Activated CD4-positive, alpha-beta memory T cell treated with anti-CD3 and anti-CD28 coated beads for 36 hours (primary cell): ENCODE results near the gene PDE6B. TPM values are rescaled to one million over a fixed set of nuclear protein-coding genes. Genes with fewer than 3 reads are reported as not detected.
"Not testable (repeated sequence)": the region's sequence is repeated elsewhere in the genome, so short reads cannot be mapped to it uniquely, and the experiment has no call there.

Experiments
- CTCF ChIA-PET: fragments of 350-600 bp; sonication (Branson Sonifier 250); formaldehyde crosslinking; loops from one replicate; lab custom pipeline; 2021; ENCODE audit warnings: antibody characterized with exemption, inconsistent platforms; lab: Charles Lee
- POLR2A ChIA-PET: fragments of 350-600 bp; sonication (Branson Sonifier 250); formaldehyde crosslinking; loops from one replicate; lab custom pipeline; 2021; ENCODE audit warnings: antibody characterized with exemption; lab: Charles Lee
- DNase-seq: peaks from one replicate; pipeline ENCODE4 v3.0.0-alpha.2; 2020
- H3K27ac Mint-ChIP-seq: one replicate; pipeline ENCODE4 v1.8.0; 2021; ENCODE audit warnings: mixed read lengths
- H3K27me3 Mint-ChIP-seq: one replicate; pipeline ENCODE4 v1.8.0; 2021; ENCODE audit warnings: mixed read lengths
- H3K36me3 Mint-ChIP-seq: one replicate; pipeline ENCODE4 v1.8.0; 2021; ENCODE audit warnings: mixed read lengths
- H3K4me1 Mint-ChIP-seq: one replicate; pipeline ENCODE4 v1.8.0; 2021; ENCODE audit warnings: low read depth, mixed read lengths
- H3K4me3 Mint-ChIP-seq: one replicate; pipeline ENCODE4 v1.8.0; 2021; ENCODE audit warnings: mild to moderate bottlenecking, mixed read lengths
- H3K9me3 Mint-ChIP-seq: one replicate; pipeline ENCODE4 v1.8.0; 2021; ENCODE audit warnings: mixed read lengths
- intact Hi-C: fragments of 100-400 bp; cut with micrococcal nuclease; formaldehyde crosslinking; loops from one replicate; pipeline ENCODE4 v1.15.1; 2023
- total RNA-seq, 2 experiments: library from RNA; stranded (reverse); gene quantifications; one replicate each; pipeline ENCODE4 v1.2.3, GENCODE V29; 2021

PDE6B gene
- total RNA-seq, 2 experiments from 2014 or later: 16.1 to 22.9 TPM

DNA sequence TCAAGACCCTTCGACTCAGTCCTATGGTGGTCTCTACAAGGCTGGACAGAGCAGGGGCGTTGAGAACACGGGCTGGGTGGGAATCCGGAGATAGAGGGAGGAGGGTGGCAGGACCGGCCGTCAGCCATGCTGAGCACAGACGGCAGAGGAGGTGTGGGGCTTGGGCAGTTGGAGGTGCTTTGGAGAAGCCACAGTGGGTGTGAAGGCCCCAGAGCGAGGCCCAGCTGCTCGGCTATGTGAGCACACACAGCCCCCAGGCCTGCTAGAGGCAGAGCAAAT lies 4.2 kb downstream of the PDE6B start:
- no peak for DNase-seq
- Mint-ChIP-seq H3K27ac (no peak overlapping the region), H3K4me3 (no peak overlapping the region), H3K4me1 (no peaks in the 10 kb centered on the region), H3K27me3 (no peaks in the 10 kb centered on the region), H3K36me3 (no peaks in the 10 kb centered on the region), H3K9me3 (peaks cover 13% of the 10 kb centered on the region)
- intact Hi-C loops: no loop called here
- ChIA-PET CTCF (no interaction called here), POLR2A (no interaction called here)

DNA sequence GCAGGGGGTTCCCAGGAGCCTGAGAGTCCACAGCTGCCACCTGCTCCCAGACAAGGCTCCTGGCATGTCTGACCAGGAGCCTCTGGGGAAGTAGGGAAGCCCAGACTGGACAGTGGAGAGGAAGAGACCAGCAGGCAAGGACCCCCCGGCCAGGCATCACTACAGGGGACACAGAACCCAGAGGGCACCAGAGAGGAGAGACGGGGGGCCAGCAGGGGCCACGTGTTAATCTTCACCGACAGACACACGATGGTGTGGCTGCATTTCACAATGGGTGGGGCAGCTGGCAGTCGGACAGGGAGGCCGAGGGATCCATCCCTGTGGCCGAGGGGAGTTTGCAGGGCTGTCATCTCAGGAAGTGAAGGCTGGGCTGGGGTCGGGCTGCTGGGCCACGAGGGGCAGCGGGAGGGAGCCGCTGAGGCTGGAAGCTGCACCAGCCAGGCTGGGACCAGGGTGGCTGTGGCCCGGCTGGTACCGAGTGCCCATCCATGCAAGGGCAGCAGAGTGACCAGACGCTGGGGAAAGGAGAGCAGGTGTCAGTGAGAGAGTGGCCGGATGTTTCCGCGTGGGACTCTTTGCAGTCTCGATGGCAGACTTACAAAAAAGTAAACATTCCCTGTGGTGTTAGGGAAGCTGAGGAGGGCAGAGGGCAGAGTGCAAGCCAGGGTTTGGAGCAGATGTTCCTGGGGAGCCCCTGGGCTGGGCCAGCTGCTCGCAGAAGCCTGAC lies 4.7 kb downstream of the PDE6B start:
- intact Hi-C loops: no loop called here
- ChIA-PET CTCF (interaction anchor here (0.7 kb wide), 1 partner anchor 385 kb away, joined by 4 read pairs; no protein-coding TSS in a partner anchor), POLR2A (no interaction called here)
- H3K27me3 Mint-ChIP-seq: no peaks in the 10 kb centered on the region
- H3K36me3 Mint-ChIP-seq: no peaks in the 10 kb centered on the region
- no peak overlapping the region for H3K4me3 Mint-ChIP-seq
- H3K9me3 Mint-ChIP-seq: peaks cover 13% of the 10 kb centered on the region
- no peak overlapping the region for H3K27ac Mint-ChIP-seq
- H3K4me1 Mint-ChIP-seq: no peaks in the 10 kb centered on the region
- no peak for DNase-seq

DNA sequence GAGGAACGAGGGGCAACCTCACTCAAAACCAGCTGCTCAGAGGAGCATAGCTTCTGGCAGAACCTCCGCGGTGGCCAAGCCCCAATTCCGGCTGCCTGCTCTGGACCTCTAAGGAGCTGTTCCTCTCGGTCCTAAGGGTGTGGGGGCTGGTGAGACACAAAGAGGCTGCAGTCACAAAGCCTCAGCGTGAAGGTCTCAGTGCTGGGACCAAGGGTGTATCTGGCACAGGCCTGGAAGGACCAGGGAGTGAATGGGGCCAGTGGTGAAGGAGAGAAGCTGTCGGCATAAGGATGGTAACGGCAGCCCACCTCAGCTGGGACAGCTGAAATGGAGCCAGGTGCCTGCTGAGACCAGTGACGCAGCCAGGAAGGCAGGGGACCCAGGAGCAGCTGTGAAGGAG lies 5.3 kb downstream of the PDE6B start:
- intact Hi-C loops: no loop called here
- Mint-ChIP-seq H3K36me3 (no peaks in the 10 kb centered on the region), H3K4me3 (no peak overlapping the region), H3K4me1 (no peaks in the 10 kb centered on the region), H3K27ac (no peak overlapping the region), H3K9me3 (peaks cover 13% of the 10 kb centered on the region), H3K27me3 (no peaks in the 10 kb centered on the region)
- no peak for DNase-seq
- ChIA-PET POLR2A (no interaction called here), CTCF (interaction anchor here (0.7 kb wide), 1 partner anchor 386 kb away, joined by 4 read pairs; no protein-coding TSS in a partner anchor)

DNA sequence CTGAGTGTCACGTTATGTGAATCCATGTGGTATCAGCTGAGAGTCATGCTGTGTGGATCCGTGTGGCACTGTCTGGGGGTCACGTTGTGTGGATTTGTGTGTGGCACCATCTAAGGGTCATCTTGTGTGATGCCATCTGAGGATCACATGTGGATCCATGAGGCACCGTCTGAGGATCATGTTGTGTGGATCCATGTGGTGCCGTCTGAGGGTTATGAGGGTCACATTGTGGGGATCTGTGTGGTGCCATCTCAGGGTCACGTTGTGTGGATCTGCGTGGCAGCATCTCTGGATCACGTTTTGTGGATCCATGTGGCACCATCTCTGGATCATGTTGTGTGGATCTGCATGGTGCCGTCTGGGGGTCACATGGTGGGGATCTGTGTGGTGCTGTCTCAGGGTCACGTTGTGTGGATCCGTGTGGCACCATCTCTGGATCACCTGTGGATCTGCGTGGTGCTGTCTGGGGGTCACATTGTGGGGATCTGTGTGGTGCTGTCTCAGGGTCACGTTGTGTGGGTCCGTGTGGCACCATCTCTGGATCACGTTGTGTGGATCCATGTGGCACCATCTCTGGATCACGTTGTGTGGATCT lies 6.9 kb downstream of the PDE6B start:
- Mint-ChIP-seq H3K27ac (no peak overlapping the region), H3K27me3 (no peaks in the 10 kb centered on the region), H3K9me3 (peaks cover 13% of the 10 kb centered on the region), H3K36me3 (no peaks in the 10 kb centered on the region), H3K4me1 (no peaks in the 10 kb centered on the region), H3K4me3 (no peak overlapping the region)
- no peak for DNase-seq
- intact Hi-C loops: no loop called here
- ChIA-PET POLR2A (no interaction called here), CTCF (no interaction called here)

DNA sequence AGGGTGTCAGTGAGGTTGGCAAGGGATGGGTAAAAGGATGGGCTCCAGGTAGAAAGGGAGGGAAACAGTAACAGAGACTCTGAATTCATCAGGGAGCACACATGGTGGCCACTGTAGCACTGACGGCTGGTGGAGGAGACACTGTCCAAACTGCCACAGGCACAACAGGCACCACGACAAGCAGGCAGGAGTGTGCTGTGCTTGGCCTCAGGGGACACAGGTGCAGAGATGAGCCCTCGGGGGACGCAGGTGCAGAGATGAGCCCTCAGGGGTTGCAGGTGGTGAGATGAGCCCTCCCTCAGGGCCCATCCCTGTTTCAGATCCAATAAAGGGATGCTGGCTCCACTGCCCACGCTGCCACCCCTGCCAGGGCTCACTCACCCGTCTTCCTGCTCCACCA lies 7.6 kb downstream of the PDE6B start:
- DNase-seq: no peak
- peaks cover 13% of the 10 kb centered on the region for H3K9me3 Mint-ChIP-seq
- no peak overlapping the region for H3K4me3 Mint-ChIP-seq
- ChIA-PET POLR2A (no interaction called here), CTCF (no interaction called here)
- no peaks in the 10 kb centered on the region for H3K36me3 Mint-ChIP-seq
- H3K27ac Mint-ChIP-seq: no peak overlapping the region
- intact Hi-C loops: no loop called here
- H3K27me3 Mint-ChIP-seq: no peaks in the 10 kb centered on the region
- no peaks in the 10 kb centered on the region for H3K4me1 Mint-ChIP-seq

DNA sequence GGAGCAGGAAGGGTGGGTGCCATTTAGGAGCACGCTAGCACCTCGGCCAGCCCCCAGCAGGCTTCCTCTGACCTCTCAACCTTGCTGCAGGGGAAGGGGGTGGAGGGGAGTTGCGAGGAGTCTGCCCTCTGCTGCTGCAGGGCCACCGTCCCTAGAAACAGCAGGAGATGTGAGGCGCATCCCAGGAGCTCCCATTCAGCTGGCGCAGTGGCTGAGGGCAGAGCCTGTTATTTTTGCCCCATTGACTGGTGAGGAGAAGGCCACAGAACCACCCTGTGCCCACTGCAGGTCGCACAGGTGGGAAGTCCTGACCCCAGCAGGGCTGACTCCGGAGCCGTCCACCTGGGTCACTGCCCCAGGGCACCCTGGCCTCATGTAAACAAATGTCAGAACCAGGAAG lies 8.0 kb downstream of the PDE6B start:
- Mint-ChIP-seq H3K27me3 (no peaks in the 10 kb centered on the region), H3K4me3 (no peak overlapping the region), H3K27ac (no peak overlapping the region), H3K36me3 (no peaks in the 10 kb centered on the region), H3K9me3 (peaks cover 13% of the 10 kb centered on the region), H3K4me1 (no peaks in the 10 kb centered on the region)
- POLR2A ChIA-PET: no interaction called here
- CTCF ChIA-PET: no interaction called here
- DNase-seq: no peak
- intact Hi-C loops: no loop called here

DNA sequence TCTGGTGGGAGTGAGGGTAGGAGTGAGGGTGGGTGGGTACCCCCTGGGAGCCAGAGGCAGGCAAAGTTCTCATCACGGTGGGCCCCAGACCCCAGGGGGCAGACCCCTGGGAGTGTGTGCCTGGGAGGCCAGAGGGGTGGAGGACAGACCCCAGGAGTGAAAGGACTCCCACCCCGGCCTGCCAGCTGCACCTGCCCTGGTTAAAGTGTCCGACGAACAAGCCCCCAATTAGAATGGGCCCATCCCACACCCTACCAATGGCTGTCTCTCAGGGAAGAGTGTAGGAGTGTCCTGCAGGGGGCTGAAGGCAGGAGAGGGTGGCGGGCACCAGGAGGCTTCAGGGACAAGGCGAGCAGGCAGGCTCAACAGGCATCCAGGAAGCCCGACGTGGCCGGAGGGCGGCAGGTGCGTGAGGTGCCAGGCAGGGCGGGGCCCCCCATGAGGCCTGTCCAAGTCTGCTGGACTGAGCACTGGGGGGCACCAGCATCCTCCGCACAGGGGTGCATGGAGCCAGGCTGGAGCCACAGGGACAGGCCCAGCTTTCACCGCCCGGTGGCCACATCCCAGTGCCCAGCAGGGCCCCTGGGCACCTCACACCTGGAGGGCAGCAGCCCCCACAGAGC lies 8.7 kb downstream of the PDE6B start:
- POLR2A ChIA-PET: no interaction called here
- H3K36me3 Mint-ChIP-seq: no peaks in the 10 kb centered on the region
- peaks cover 13% of the 10 kb centered on the region for H3K9me3 Mint-ChIP-seq
- H3K27me3 Mint-ChIP-seq: peaks cover 3% of the 10 kb centered on the region
- H3K4me3 Mint-ChIP-seq: no peak overlapping the region
- no peaks in the 10 kb centered on the region for H3K4me1 Mint-ChIP-seq
- intact Hi-C loops: no loop called here
- no peak overlapping the region for H3K27ac Mint-ChIP-seq
- CTCF ChIA-PET: no interaction called here
- no peak for DNase-seq

DNA sequence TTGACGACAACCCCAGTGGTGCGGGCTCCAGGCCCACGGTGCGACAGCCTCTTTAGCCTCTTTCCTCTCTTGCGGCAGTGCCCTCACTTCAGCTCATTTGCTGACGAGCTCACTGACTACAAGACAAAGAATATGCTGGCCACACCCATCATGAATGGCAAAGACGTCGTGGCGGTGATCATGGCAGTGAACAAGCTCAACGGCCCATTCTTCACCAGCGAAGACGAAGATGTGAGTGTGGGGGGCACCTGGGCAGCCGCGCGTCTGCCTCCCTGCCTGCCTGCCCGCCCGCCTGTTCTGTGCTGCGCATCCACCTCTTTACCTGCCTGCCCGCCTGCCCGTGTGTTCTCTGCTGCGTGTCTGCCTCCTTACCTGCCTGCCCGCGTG lies 9.2 kb downstream of the PDE6B start:
- POLR2A ChIA-PET: no interaction called here
- Mint-ChIP-seq H3K4me1 (no peaks in the 10 kb centered on the region), H3K27ac (no peak overlapping the region), H3K27me3 (peaks cover 5% of the 10 kb centered on the region), H3K4me3 (no peak overlapping the region), H3K9me3 (peaks cover 13% of the 10 kb centered on the region), H3K36me3 (no peaks in the 10 kb centered on the region)
- intact Hi-C loops: no loop called here
- CTCF ChIA-PET: no interaction called here
- no peak for DNase-seq

DNA sequence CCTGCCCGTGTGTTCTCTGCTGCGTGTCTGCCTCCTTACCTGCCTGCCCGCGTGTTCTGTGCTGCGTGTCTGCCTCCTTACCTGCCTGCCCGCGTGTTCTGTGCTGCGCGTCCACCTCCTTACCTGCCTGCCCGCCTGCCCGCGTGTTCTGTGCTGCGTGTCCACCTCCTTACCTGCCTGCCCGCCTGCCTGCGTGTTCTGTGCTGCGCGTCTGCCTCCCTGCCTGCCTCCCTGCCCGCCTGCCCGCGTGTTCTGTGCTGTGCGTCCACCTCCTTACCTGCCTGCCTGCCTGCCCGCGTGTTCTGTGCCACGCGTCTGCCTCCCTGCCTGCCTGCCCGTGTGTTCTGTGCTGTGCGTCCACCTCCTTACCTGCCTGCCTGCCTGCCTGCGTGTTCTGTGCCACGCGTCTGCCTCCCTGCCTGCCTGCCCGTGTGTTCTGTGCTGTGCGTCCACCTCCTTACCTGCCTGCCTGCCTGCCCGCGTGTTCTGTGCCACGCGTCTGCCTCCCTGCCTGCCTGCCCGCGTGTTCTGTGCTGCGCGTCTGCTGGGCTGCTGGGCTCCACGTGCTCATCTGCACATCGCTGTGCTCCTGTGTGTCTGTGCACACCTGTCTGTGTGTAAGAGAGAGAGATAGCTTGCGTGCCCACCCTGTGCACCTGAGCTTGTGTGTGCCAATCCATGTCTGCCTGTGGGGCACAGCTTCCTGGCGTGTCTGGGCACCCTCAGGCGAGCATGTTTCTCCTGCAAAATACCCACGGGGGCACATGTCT lies 9.9 kb downstream of the PDE6B start:
- H3K4me1 Mint-ChIP-seq: not testable (repeated sequence)

DNA sequence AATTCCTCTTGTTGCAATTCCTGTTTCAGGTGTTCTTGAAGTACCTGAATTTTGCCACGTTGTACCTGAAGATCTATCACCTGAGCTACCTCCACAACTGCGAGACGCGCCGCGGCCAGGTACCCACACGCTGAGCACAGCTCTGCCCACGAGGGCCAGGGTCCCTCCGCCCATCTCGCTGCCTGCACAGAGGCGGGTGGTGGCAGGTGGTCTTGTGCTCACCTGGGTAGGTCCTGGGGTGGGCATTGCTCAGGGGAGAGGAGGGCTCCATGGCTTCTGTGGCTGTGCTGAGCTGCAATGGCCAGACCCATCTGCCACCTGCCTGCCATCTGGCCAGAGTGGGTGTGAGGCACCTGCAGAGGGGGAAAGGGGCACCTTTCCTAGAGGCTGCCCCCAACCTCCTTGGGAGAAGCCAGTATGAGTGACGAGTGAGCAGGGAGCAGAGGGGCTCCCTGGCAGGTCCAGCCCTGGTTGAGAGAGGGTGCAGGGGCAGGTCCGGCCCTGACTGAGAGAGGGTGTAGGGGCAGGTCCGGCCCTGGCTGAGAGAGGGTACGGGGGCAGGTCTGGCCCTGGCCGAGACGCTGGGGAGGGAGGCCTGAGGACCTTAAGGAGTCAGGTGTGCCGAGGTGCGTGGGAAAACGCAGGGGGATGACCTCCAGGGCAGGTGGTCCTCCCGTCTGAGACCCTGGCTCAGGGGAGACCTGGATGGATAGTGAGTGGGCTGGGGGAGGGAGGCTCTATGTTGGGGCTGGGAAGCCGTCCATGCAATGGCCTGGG lies 10.7 kb downstream of the PDE6B start:
- Mint-ChIP-seq H3K4me3 (no peak overlapping the region), H3K27me3 (peaks cover 9% of the 10 kb centered on the region), H3K36me3 (no peaks in the 10 kb centered on the region), H3K4me1 (no peaks in the 10 kb centered on the region), H3K9me3 (peaks cover 13% of the 10 kb centered on the region), H3K27ac (no peak overlapping the region)
- ChIA-PET POLR2A (no interaction called here), CTCF (no interaction called here)
- intact Hi-C loops: no loop called here
- no peak for DNase-seq

More for the DNA sequence above, 9.9 kb downstream of the PDE6B start:
- H3K27me3 Mint-ChIP-seq, DNase-seq, H3K27ac Mint-ChIP-seq, H3K36me3 Mint-ChIP-seq, intact Hi-C loops, POLR2A ChIA-PET, H3K4me3 Mint-ChIP-seq, CTCF ChIA-PET: not testable (repeated sequence)
- H3K9me3 Mint-ChIP-seq: peaks cover 13% of the 10 kb centered on the region

DNA sequence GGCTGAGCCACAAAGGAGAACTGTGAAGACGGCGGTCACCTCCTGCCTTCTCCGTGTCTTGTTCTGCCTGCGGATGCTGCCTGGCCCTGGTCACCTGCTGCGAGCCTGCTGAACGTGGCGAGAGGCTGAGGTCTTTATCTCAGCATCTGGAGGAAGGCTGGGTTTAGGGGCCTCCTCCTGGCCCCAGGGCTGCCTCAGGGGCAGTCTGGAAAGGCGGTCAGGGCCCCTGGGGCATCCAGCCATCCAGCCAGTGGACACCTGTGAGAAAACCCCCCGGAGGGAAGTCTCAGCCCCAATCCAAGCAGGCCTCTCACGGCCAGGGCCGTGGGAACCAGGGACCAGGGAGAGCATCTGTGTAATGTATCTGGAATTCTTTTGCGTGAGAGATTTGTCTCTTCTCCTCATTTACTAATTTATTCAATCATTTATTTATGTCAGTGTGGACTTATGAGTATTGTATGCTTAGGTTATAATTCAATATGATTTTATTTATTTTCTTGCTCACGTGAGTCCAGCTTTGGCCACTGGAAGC lies 11.3 kb downstream of the PDE6B start:
- intact Hi-C loops: no loop called here
- no peak for DNase-seq
- H3K36me3 Mint-ChIP-seq: no peaks in the 10 kb centered on the region
- H3K4me1 Mint-ChIP-seq: no peaks in the 10 kb centered on the region
- ChIA-PET CTCF (no interaction called here), POLR2A (no interaction called here)
- peaks cover 8% of the 10 kb centered on the region for H3K9me3 Mint-ChIP-seq
- no peak overlapping the region for H3K4me3 Mint-ChIP-seq
- no peak overlapping the region for H3K27ac Mint-ChIP-seq
- H3K27me3 Mint-ChIP-seq: peaks cover 11% of the 10 kb centered on the region
